GM19372 (cell line): Measurements from ENCODE around the gene MORC3.

Experiments used
- ATAC-seq: cut with Tn5 transposase; IDR thresholded peaks from one replicate; pipeline ENCODE4 v1.9.1; 2021; ENCODE audit warnings: mild to moderate bottlenecking, low read depth, moderate library complexity; ENCODE audit not compliant: unreplicated experiment

MORC3 gene

DNA sequence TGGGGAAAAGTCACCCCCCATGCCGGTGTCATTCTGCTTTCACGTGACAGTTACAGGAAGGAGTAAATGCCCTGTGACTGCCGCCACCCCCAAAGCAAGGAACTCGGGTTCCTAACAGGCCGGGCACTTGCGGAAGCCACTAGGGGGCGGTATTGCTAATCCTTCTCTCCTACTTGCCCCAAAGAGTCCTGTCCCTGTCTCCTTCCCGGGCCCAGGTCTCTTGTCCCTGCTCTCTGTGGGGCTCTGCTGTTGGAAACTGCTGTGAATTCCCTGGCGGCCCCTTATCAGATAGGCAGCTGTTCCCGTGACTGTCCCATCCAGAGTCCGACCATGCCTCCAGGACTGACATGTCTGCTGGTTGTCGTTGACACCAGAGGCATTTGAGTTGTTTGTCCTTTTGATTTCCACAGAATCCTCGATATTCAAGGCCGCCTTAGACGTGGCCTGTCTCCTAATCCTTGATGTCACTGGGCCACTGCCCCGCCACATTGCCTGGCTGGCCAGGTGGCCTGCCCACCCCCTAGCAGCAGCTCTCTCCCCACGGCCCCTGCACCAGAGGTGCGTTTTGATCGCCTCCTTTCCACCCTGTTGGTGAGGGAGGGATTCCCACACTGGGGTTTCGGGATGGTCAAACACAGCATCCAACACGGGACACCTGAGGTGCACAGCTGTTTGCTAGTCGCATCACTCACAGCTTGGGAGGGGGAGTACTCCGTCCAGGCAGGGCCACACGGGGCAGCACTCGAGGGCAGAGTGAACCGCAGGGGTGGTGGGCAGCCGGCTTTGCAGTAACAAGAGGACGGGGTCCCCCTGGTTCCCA lies 102.5 kb downstream of the MORC3 start:
- no peak for ATAC-seq

DNA sequence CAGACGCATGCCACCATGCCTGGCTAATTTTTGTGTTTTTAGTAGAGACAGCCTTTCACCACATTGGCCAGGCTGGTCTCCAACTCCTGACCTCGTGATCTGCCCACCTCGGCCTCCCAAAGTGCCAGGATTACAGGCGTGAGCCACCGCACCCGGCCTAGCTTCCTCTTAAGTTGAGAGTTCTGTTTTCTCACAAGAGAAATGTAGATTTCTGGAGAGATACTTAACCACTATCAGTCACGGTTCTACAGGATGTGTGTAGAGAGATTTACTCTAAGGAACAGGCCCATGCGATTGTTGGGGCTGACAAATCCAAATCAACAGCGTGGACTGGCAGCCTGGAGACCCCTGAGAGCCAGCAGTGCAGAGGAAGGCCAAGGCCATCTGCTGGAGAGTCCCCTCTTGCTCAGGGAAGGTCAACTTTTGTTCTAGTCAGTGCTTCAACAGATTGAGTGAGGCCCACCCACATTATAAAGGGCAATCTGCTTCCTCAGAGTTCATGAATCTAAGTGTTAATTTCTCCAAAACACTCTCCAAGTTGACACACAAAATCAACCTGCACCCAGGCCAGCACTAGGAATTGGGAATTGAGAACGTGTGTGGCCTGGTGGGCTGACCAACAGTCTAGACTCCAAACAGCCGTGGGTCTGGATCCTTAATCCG lies 103.9 kb downstream of the MORC3 start:
- no peak for ATAC-seq

DNA sequence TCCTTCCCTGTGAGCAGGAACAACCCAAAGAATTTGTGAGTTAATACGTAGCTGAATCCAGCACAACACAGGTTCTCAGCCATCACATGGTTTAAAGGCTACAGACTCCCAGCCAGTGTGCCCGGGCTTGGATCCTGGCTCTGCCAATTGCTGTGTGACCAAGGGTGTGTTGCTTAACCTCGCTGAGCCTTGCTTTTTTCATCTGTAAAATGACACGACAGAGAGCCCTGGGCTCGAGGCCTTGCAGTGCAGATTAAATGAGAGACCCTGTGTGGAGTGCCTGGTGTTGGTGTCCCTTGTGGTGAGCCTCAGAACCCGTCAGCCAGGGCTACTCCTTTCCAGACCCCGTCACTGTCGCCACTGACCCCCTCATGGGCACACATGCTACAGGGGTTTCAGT lies 104.6 kb downstream of the MORC3 start:
- ATAC-seq = no peak

DNA sequence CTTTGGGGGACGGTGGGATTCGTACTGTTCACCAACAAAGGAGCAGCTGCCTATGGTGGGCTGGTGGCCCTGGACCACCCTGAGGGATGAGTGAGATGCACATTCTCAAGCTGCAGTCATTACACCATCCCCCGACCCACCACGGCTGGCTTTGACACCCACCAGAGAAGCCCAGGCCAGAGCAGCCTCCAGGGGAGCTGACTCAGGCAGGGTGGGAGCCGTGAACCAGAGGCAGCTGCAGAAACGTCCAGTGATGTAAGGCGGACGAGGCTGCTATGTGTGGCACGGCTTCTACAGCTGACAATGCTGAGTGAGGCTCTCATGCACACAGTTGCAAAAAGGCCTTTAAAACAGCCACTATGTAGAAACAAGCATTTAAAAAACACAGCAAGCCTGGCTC lies 105.3 kb downstream of the MORC3 start:
- ATAC-seq = no peak
